Neuronal stem cell (in vitro differentiated cells): Measurements from ENCODE around the gene CAMSAP2.

Experiments
- DNase-seq: peaks from one replicate; pipeline ENCODE4 v3.0.0-alpha.2; 2013; ENCODE audit warnings: low spot score
- H2AFZ ChIP-seq: one replicate; pipeline ENCODE4 v1.6.1; 2013; ENCODE audit warnings: mild to moderate bottlenecking, low read length, inconsistent platforms
- H2AK5ac ChIP-seq: 2 replicates; pipeline ENCODE4 v1.6.1; 2013; ENCODE audit warnings: low read depth, mild to moderate bottlenecking, inconsistent platforms, low read length, moderate library complexity, mixed read lengths
- H2BK120ac ChIP-seq: 2 replicates; pipeline ENCODE4 v1.6.1; 2013; ENCODE audit warnings: low read depth, mild to moderate bottlenecking, inconsistent platforms, low read length, moderate library complexity, mixed read lengths
- H2BK12ac ChIP-seq: one replicate; pipeline ENCODE4 v1.6.1; 2013; ENCODE audit warnings: low read length, inconsistent platforms
- H2BK15ac ChIP-seq: 2 replicates; pipeline ENCODE4 v1.6.1; 2013; ENCODE audit warnings: mild to moderate bottlenecking, low read length, inconsistent platforms, mixed read lengths
- H2BK5ac ChIP-seq: one replicate; pipeline ENCODE4 v1.6.1; 2013; ENCODE audit warnings: inconsistent platforms, mild to moderate bottlenecking, low read length, moderate library complexity
- H3K14ac ChIP-seq: one replicate; pipeline ENCODE4 v1.6.1; 2013; ENCODE audit warnings: low read length, inconsistent platforms
- H3K18ac ChIP-seq: 2 replicates; pipeline ENCODE4 v1.6.1; 2013; ENCODE audit warnings: low read length, inconsistent platforms
- H3K23ac ChIP-seq: 2 replicates; pipeline ENCODE4 v1.6.1; 2013; ENCODE audit warnings: low read depth, mild to moderate bottlenecking, mixed read lengths, low read length, inconsistent platforms; ENCODE audit not compliant: poor library complexity
- H3K27ac ChIP-seq: replicated peaks from 3 replicates; pipeline ENCODE4 v1.5.1; 2013; ENCODE audit warnings: low read length, inconsistent platforms
- H3K27me3 ChIP-seq, 3 experiments: 2 replicates each; pipeline ENCODE4 v1.6.1; 2013; ENCODE audit warnings: low read length in 3 of 3, mild to moderate bottlenecking in 2 of 3, inconsistent platforms in 1 of 3, low read depth in 1 of 3, mixed read lengths in 1 of 3, moderate library complexity in 1 of 3; ENCODE audit not compliant: control insufficient read depth in 3 of 3, insufficient read depth in 3 of 3
- H3K36me3 ChIP-seq, 2 donors: replicated peaks in 1 of 2; 2 replicates each; pipeline ENCODE4 v1.6.1; 2013; ENCODE audit warnings: low read length in 2 of 2; ENCODE audit not compliant: control insufficient read depth in 2 of 2, insufficient read depth in 2 of 2
- H3K4ac ChIP-seq: 2 replicates; pipeline ENCODE4 v1.6.1; 2013; ENCODE audit warnings: inconsistent platforms, mild to moderate bottlenecking, low read length, moderate library complexity
- H3K4me1 ChIP-seq, 2 donors: 1 replicate in 1 of 2; 2 replicates in 1 of 2; pipeline ENCODE4 v1.6.1; 2013; ENCODE audit warnings: low read length in 2 of 2, low read depth in 1 of 2; ENCODE audit not compliant: control insufficient read depth in 2 of 2, insufficient read depth in 1 of 2
- H3K4me2 ChIP-seq: one replicate; pipeline ENCODE4 v1.6.1; 2013; ENCODE audit warnings: mild to moderate bottlenecking, low read length, inconsistent platforms; ENCODE audit not compliant: insufficient read depth, poor library complexity, severe bottlenecking
- H3K4me3 ChIP-seq, 2 donors: 2 replicates each; pipeline ENCODE4 v1.5.1; 2013; ENCODE audit warnings: low read length in 2 of 2, mild to moderate bottlenecking in 2 of 2, inconsistent platforms in 1 of 2, moderate library complexity in 1 of 2
- H3K79me1 ChIP-seq: one replicate; pipeline ENCODE4 v1.6.1; 2013; ENCODE audit warnings: low read depth, mild to moderate bottlenecking, inconsistent platforms, low read length, moderate library complexity
- H3K9ac ChIP-seq: one replicate; pipeline ENCODE4 v1.6.1; 2013; ENCODE audit warnings: mild to moderate bottlenecking, low read depth, low read length, inconsistent platforms; ENCODE audit not compliant: poor library complexity
- H3K9me3 ChIP-seq, 2 donors: replicated peaks in 1 of 2; 2 replicates each; pipeline versions ENCODE3 to v1.6.1; 2013; ENCODE audit warnings: low read length in 2 of 2, mild to moderate bottlenecking in 2 of 2, inconsistent platforms in 1 of 2, low read depth in 1 of 2, mixed read lengths in 1 of 2, moderate library complexity in 1 of 2; ENCODE audit not compliant: control insufficient read depth in 2 of 2, insufficient read depth in 1 of 2
- H4K8ac ChIP-seq: one replicate; pipeline ENCODE4 v1.6.1; 2013; ENCODE audit warnings: low read depth, mild to moderate bottlenecking, inconsistent platforms, low read length, moderate library complexity
- H4K91ac ChIP-seq: one replicate; pipeline ENCODE4 v1.6.1; 2013; ENCODE audit warnings: low read length, low read depth, mild to moderate bottlenecking, inconsistent platforms; ENCODE audit not compliant: poor library complexity
- WGBS, 2 donors: extraction: QIAGEN DNeasy Blood & Tissue Kit; methylation state at CpG; one replicate each; pipeline ENCODE4 v1.1.7; 2013; ENCODE audit warnings: missing lambda C conversion rate in 2 of 2, mixed read lengths in 1 of 2; ENCODE audit not compliant: insufficient read length in 2 of 2, insufficient replicate concordance in 1 of 2; ENCODE audit errors: extremely low coverage in 2 of 2; 5-methylcytosine and 5-hydroxymethylcytosine counted together

Gene CAMSAP2

GRCh38 chr1:200885623-200886402, 147.1 kb downstream of the CAMSAP2 start:
- Histone ChIP-seq H3K27ac (no peak overlapping the region), H3K9ac (no peak overlapping the region), H3K4me3 (no peak overlapping the region), H3K4me2 (no peak overlapping the region), H3K14ac (no peak overlapping the region), H3K4me1 (peaks cover 21% of the 10 kb centered on the region in 2 donors), H3K36me3 (no peaks in the 10 kb centered on the region), H2BK12ac (no peak overlapping the region), H2BK120ac (no peak overlapping the region), H4K91ac (no peak overlapping the region), H3K18ac (no peak overlapping the region), H3K9me3 (no peaks in the 10 kb centered on the region), H3K79me1 (no peaks in the 10 kb centered on the region), H3K4ac (no peak overlapping the region), H2AK5ac (no peak overlapping the region), H2AFZ (no peak overlapping the region), H3K27me3 (no peaks in the 10 kb centered on the region), H4K8ac (no peak overlapping the region), H3K23ac (no peak overlapping the region), H2BK5ac (no peak overlapping the region), H2BK15ac (no peak overlapping the region)
- no peak for DNase-seq
- WGBS, 2 donors = no CpG with 5 or more reads among the region's 6 CpGs

- Histone ChIP-seq H3K23ac (no peak overlapping the region), H3K4ac (no peak overlapping the region), H3K27me3 (no peaks in the 10 kb centered on the region), H3K4me1 (peaks cover 21% of the 10 kb centered on the region in 2 donors), H3K4me3 (no peak overlapping the region), H2BK120ac (no peak overlapping the region), H2BK15ac (no peak overlapping the region), H3K18ac (no peak overlapping the region), H3K9me3 (no peaks in the 10 kb centered on the region), H3K36me3 (no peaks in the 10 kb centered on the region), H2AK5ac (no peak overlapping the region), H3K9ac (no peak overlapping the region), H2BK5ac (no peak overlapping the region), H2BK12ac (no peak overlapping the region), H3K79me1 (no peaks in the 10 kb centered on the region), H3K14ac (no peak overlapping the region), H2AFZ (peak overlapping the region; percentile 62), H4K8ac (no peak overlapping the region), H3K27ac (no peak overlapping the region), H4K91ac (no peak overlapping the region), H3K4me2 (no peak overlapping the region)
- no CpG with 5 or more reads among the region's 2 CpGs for WGBS, 2 donors
- no peak for DNase-seq
Measured at GRCh38 chr1:200886594-200886993, 147.9 kb downstream of the CAMSAP2 start.

- no peaks in the 10 kb centered on the region for H3K9me3 ChIP-seq
- no peak for DNase-seq
- no peak overlapping the region for H4K91ac ChIP-seq
- H2BK5ac ChIP-seq = peak overlapping the region; percentile 33
- H2BK12ac ChIP-seq = no peak overlapping the region
- H3K18ac ChIP-seq = no peak overlapping the region
- no peak overlapping the region for H2BK120ac ChIP-seq
- H3K4me3 ChIP-seq = no peak overlapping the region
- no peak overlapping the region for H4K8ac ChIP-seq
- no peaks in the 10 kb centered on the region for H3K27me3 ChIP-seq
- no peak overlapping the region for H3K4ac ChIP-seq
- no CpG with 5 or more reads among the region's 11 CpGs for WGBS, 2 donors
- H3K36me3 ChIP-seq = no peaks in the 10 kb centered on the region
- no peak overlapping the region for H3K9ac ChIP-seq
- H3K27ac ChIP-seq = no peak overlapping the region
- H2AK5ac ChIP-seq = no peak overlapping the region
- no peak overlapping the region for H2BK15ac ChIP-seq
- peak overlapping the region; percentile 62 for H2AFZ ChIP-seq
- no peak overlapping the region for H3K14ac ChIP-seq
- no peak overlapping the region for H3K23ac ChIP-seq
- H3K79me1 ChIP-seq = no peaks in the 10 kb centered on the region
- H3K4me1 ChIP-seq = peaks cover 21% of the 10 kb centered on the region in 2 donors
- no peak overlapping the region for H3K4me2 ChIP-seq
Measured at GRCh38 chr1:200887036-200887435, 148.3 kb downstream of the CAMSAP2 start.

- Histone ChIP-seq H3K14ac (no peak overlapping the region), H3K4me3 (no peak overlapping the region), H2BK120ac (peak overlapping the region; percentile 4), H3K4me1 (peaks cover 23% of the 10 kb centered on the region in 2 donors), H2BK5ac (peak overlapping the region; percentile 33), H2AFZ (peak overlapping the region; percentile 62), H3K27ac (no peak overlapping the region), H3K4ac (no peak overlapping the region), H2BK15ac (peak overlapping the region; percentile 84), H3K18ac (peak overlapping the region; percentile 68), H3K27me3 (no peaks in the 10 kb centered on the region), H3K9me3 (no peaks in the 10 kb centered on the region), H3K9ac (no peak overlapping the region), H3K79me1 (no peaks in the 10 kb centered on the region), H3K23ac (no peak overlapping the region), H3K4me2 (no peak overlapping the region), H2AK5ac (peak overlapping the region; percentile 31), H4K91ac (no peak overlapping the region), H4K8ac (no peak overlapping the region), H3K36me3 (peaks cover 0 to 3% of the 10 kb centered on the region in 2 donors), H2BK12ac (no peak overlapping the region)
- no peak for DNase-seq
- WGBS, 2 donors = no CpG with 5 or more reads among the region's 9 CpGs
Measured at GRCh38 chr1:200887772-200888348, 149.2 kb downstream of the CAMSAP2 start.
